Coronary artery (tissue), 2 donors: ENCODE data around the gene NSG1.

Experiments used
- DNase-seq: peaks from one replicate; pipeline ENCODE4 v3.0.0-alpha.2; 2017; ENCODE audit warnings: low spot score
- H3K27ac ChIP-seq, 2 donors: fragments of 200-600 bp; sonication (generic); one replicate each; pipeline ENCODE4 v1.5.1; 2016 to 2019
- H3K4me3 ChIP-seq: fragments of 200-600 bp; sonication (generic); 2 replicates; pipeline ENCODE4 v1.5.1; 2016; ENCODE audit warnings: mild to moderate bottlenecking, moderate library complexity
- TF ChIP-seq, protein P1 (sequence below): fragments of 200-600 bp; sonication (generic); IDR thresholded peaks from one replicate; pipeline ENCODE4 v1.5.1; 2019; ENCODE audit warnings: antibody characterized with exemption

NSG1 gene

DNA sequence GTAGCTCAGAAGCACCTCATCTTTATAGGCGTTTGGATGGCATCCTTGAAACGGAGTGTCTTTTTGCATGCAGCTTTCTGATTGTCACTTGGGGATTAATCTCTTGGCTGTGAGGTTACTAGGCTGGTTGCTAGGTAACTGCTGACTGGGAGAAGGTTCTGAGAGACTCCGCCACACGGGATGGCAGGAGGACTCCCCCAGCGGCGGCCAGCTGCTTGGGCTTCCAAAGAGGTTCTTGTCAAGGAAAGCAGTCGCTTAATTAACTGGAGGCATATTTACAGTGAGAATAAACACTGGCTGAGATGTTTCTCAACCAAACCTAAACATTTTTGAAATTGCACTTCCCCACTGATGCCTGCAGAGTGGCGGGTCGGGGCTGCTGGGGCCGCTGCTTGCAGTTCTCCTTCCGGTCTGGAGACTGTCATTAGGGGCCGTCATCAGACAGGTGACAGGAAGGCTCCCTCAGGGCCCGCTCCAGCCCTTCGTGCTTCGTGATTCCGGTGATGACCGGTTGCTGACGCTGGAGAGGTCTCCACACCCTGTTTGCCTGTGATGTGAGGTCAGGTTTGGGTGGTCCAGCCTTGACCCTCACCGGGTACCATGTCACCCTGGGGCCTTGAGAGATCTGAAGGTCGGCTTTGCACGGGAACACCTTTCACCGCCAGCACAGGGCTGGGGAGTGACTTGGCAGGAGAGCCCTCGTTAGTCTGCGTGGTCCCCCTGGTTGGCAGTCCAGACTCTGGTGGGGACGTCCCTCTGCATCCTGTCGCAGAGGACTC lies 9.1 kb downstream of the NSG1 start:
- no peak overlapping the region for H3K27ac ChIP-seq
- DNase-seq, result no peak
- TF ChIP-seq, protein P1, sequence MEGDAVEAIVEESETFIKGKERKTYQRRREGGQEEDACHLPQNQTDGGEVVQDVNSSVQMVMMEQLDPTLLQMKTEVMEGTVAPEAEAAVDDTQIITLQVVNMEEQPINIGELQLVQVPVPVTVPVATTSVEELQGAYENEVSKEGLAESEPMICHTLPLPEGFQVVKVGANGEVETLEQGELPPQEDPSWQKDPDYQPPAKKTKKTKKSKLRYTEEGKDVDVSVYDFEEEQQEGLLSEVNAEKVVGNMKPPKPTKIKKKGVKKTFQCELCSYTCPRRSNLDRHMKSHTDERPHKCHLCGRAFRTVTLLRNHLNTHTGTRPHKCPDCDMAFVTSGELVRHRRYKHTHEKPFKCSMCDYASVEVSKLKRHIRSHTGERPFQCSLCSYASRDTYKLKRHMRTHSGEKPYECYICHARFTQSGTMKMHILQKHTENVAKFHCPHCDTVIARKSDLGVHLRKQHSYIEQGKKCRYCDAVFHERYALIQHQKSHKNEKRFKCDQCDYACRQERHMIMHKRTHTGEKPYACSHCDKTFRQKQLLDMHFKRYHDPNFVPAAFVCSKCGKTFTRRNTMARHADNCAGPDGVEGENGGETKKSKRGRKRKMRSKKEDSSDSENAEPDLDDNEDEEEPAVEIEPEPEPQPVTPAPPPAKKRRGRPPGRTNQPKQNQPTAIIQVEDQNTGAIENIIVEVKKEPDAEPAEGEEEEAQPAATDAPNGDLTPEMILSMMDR, result no peak
- H3K4me3 ChIP-seq, result no peak overlapping the region

DNA sequence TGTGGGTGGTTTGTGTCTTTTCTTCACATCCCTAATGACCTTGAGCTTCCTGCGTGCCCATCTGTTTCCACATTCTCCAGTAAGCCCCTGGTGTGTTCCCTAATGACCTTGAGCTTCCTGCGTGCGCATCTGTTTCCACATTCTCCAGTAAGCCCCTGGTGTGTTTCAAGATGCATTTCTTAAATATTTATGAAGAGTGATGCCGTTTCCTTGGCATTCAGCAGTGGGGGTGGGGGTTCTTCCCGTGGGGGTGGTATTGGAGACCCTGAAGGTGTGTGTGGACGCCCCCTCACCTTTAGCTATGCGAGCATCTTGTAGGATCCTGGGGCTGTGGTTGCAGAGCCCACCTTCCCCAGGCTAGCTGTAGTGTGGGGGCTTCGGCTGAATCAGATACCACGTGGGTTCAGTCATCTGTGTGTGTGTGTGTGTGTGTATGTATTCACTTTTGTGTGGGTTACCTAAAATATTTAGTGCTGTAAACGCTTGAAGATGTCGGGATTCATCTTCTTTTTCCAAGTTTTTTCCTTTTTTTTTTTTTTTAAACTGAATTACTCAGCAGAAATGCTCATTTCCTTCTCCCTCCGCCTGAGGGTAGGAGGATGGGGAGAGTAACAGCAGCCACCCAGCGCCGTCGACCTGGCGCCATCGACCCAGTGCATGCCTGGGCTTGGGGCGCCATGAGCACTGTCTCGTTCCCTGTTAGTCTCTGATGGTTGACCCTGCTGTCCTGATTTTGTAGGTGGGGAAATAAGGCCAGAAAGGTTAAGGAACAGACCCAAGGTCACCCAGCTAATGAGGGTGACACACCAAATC lies 9.9 kb downstream of the NSG1 start:
- H3K4me3 ChIP-seq, result no peak overlapping the region
- TF ChIP-seq, protein P1, result no peak
- DNase-seq, result no peak
- no peak overlapping the region for H3K27ac ChIP-seq

DNA sequence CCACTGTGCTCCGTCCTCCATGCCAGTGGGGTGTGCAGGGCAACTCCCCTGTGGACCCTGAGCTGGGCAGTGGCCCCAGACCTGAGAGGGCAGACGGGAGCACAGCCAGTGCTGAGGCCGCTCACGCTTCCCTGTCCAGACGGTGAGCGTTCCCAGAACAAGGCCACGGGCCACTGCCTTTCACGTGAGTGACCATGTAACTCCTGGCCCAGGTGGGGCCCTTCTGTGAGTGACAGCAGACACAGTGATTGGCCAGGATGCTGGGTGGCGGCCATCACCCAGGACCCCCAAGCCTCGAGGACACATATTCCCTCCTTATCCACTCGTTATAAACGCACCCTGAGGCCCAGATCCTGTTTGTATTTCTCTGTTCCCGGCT lies 10.5 kb downstream of the NSG1 start:
- no peak overlapping the region for H3K4me3 ChIP-seq
- H3K27ac ChIP-seq, result no peak overlapping the region
- DNase-seq, result no peak
- TF ChIP-seq, protein P1, result no peak

DNA sequence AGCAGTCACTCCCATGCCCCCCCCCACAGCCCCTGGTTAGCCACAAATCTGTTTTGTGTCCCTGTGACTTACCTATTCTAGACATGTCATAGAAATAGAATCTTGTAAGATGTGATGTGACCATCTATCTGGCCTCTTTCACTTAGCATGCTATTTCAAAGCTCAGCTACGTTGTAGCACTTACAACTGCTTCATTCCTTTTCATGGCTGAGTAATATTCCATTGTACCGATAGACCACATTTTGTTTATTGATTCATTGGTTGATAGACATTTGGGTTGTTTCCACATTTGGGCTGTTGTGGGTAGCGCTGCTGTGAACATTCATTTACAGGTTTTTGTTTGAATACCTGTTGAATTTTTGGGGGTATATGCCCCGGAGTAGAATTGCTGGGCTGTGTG lies 11.5 kb downstream of the NSG1 start:
- no peak for DNase-seq
- TF ChIP-seq, protein P1, result no peak
- Histone ChIP-seq H3K4me3 (no peak overlapping the region), H3K27ac (no peak overlapping the region)

DNA sequence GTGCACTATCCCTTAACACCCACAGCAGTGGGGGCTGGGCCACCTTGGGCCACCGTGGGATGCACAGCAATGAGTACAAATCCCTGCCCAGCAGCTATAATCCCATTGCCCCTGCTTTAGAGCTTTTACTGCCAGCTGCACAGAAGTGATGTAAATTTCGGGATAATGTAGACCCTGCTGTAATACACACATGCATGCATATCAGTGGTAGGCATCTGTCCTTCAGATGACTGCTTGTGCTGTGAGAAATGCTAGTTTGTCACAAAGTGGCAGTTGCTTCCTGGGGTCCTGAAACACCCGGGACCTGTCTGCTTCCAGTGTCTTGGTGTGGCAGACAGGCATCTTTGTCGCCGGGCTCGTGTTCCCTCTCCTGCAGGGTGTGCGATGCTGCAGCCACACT lies 14.1 kb downstream of the NSG1 start:
- DNase-seq, result no peak

DNA sequence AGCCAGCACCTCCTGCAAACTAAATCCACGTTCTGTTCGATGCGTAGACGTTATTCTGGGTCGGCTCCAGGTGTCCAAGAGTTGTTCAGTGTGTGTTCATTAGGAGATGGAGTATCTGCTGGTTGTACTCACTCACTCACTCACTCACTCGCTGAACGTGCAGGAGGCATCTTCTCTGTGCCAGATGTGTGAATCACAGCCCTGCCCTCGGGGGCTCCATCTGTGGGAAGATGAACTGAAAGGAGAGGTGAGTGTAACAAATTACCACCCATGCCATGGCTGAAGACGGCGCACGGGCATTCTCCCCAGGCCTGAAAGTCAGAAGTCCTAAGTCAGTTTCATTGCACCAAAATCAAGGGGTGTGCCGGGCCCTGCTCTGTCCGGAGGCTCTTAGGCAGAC lies 16.1 kb downstream of the NSG1 start:
- Histone ChIP-seq H3K4me3 (no peak overlapping the region), H3K27ac (no peak overlapping the region)
- TF ChIP-seq, protein P1, result no peak
- DNase-seq, result no peak

More for the DNA sequence above, 14.1 kb downstream of the NSG1 start:
- Histone ChIP-seq H3K4me3 (no peak overlapping the region), H3K27ac (no peak overlapping the region)
- TF ChIP-seq, protein P1, result no peak
